ENCODE results near the gene ATOSA. TPM values are rescaled to one million over a fixed set of nuclear protein-coding genes. Genes with fewer than 3 reads are reported as not detected.

Gene ATOSA
- total and polyA plus RNA-seq, 4 donors: 12.8 to 77.8 (median 26.1) TPM

DNA sequence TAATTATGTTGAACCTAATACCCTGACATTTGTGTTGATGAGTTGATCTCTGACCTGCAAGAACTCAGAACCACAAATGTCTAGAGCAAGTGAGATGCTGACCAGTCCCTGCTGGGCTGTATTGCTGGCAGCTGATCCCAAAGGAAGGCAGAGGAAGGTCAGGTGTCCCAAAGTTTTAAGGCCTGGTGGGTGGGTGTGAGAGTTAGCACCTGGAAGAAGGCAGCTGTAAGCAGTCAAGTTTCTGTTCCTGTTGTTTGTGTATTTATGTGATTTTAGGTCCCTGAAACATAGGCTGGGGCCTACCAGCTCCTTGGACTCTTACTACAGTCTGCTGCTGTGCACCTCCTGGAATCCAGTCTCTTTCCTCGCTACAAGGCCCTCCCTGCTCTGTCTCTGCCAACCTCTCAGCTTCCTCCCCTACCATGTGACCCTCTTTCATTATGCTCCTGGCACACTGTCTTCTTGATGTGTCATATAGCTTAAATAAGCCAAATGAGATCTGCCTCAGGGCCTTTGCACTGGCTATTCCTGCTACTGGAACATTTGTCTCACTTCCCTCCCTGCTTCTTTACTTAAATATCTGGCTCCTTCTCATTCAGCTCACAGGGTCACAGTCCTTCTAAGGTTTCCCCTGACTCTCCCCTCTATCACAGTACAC, 31.0 kb upstream of the ATOSA start:
- Histone ChIP-seq H3K4me3 (ENCODE audit: low read depth in 1 of 3, low read length in 3 of 3) (peak overlapping the region in 2 of 3 donors; percentile 42 to 75), H3K27ac (ENCODE audit: low read depth in 1 of 2, low read length in 2 of 2) (peak overlapping the region; percentile 82 to 85), H3K9me3 (ENCODE audit: control insufficient read depth in 4 of 4, low read length in 3 of 4) (no peaks in the 10 kb centered on the region), H3K4me1 (ENCODE audit: control insufficient read depth in 4 of 4, insufficient read depth in 4 of 4, low read length in 3 of 4) (peaks cover 3 to 33% (median 14%) of the 10 kb centered on the region in 4 donors), H3K36me3 (ENCODE audit: control insufficient read depth in 4 of 4, insufficient read depth in 3 of 4, low read depth in 1 of 4, low read length in 3 of 4) (no peaks in the 10 kb centered on the region), H3K9ac (ENCODE audit: low read depth in 1 of 2, low read length in 2 of 2) (no peak overlapping the region), H3K27me3 (ENCODE audit: control insufficient read depth in 4 of 4, insufficient read depth in 4 of 4, low read length in 3 of 4) (no peaks in the 10 kb centered on the region)
- WGBS: 86% methylated on average over 1 of the region's 1 CpG
- DNase-seq (ENCODE audit: low spot score): no peak
- TF ChIP-seq HNF4G (IDR thresholded peaks at IDR 0.05) (no peak), EGR1 (IDR thresholded peaks at IDR 0.05; ENCODE audit: low read depth in 2 of 2) (no peak), SP1 (IDR thresholded peaks at IDR 0.05) (no peak), FOXA2 (IDR thresholded peaks at IDR 0.05) (no peak), NR2F2 (IDR thresholded peaks at IDR 0.05) (no peak), CTCF (IDR thresholded peaks at IDR 0.05; ENCODE audit: low read depth, low read length, missing input control) (no peak), GABPA (IDR thresholded peaks at IDR 0.05 in 1 of 2, conservative IDR thresholded peaks at IDR 0.05 in 1 of 2) (no peak), RAD21 (IDR thresholded peaks at IDR 0.05) (no peak)

GRCh38 chr15:52709187-52709981, 30.2 kb upstream of the ATOSA start:
- 25% methylated on average over 10 of the region's 10 CpGs for WGBS
- Histone ChIP-seq H3K27ac (ENCODE audit: low read depth in 1 of 2, low read length in 2 of 2) (peak overlapping the region; percentile 82 to 85), H3K4me1 (ENCODE audit: control insufficient read depth in 4 of 4, insufficient read depth in 4 of 4, low read length in 3 of 4) (peaks cover 3 to 33% (median 14%) of the 10 kb centered on the region in 4 donors), H3K4me3 (ENCODE audit: low read depth in 1 of 3, low read length in 3 of 3) (peak overlapping the region; percentile 42 to 85 (median 75)), H3K9me3 (ENCODE audit: control insufficient read depth in 4 of 4, low read length in 3 of 4) (no peaks in the 10 kb centered on the region), H3K36me3 (ENCODE audit: control insufficient read depth in 4 of 4, insufficient read depth in 3 of 4, low read depth in 1 of 4, low read length in 3 of 4) (no peaks in the 10 kb centered on the region), H3K9ac (ENCODE audit: low read depth in 1 of 2, low read length in 2 of 2) (peak overlapping the region; percentile 60 to 78), H3K27me3 (ENCODE audit: control insufficient read depth in 4 of 4, insufficient read depth in 4 of 4, low read length in 3 of 4) (no peaks in the 10 kb centered on the region)
- TF ChIP-seq JUND (IDR thresholded peaks at IDR 0.05): peak; percentile 47 to 73
- peak; percentile 36 for TF ChIP-seq NR2F2 (IDR thresholded peaks at IDR 0.05)
- no peak for TF ChIP-seq GABPA (IDR thresholded peaks at IDR 0.05 in 1 of 2, conservative IDR thresholded peaks at IDR 0.05 in 1 of 2)
- TF ChIP-seq RXRA (IDR thresholded peaks at IDR 0.05): peak; percentile 81 to 94
- TF ChIP-seq, protein P1, sequence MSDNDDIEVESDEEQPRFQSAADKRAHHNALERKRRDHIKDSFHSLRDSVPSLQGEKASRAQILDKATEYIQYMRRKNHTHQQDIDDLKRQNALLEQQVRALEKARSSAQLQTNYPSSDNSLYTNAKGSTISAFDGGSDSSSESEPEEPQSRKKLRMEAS (IDR thresholded peaks at IDR 0.05): peak; percentile 86
- no peak for TF ChIP-seq EGR1 (IDR thresholded peaks at IDR 0.05; ENCODE audit: low read depth in 2 of 2)
- peak in 1 of 2 donors; percentile 32 for TF ChIP-seq RAD21 (IDR thresholded peaks at IDR 0.05)
- TF ChIP-seq, protein P2, sequence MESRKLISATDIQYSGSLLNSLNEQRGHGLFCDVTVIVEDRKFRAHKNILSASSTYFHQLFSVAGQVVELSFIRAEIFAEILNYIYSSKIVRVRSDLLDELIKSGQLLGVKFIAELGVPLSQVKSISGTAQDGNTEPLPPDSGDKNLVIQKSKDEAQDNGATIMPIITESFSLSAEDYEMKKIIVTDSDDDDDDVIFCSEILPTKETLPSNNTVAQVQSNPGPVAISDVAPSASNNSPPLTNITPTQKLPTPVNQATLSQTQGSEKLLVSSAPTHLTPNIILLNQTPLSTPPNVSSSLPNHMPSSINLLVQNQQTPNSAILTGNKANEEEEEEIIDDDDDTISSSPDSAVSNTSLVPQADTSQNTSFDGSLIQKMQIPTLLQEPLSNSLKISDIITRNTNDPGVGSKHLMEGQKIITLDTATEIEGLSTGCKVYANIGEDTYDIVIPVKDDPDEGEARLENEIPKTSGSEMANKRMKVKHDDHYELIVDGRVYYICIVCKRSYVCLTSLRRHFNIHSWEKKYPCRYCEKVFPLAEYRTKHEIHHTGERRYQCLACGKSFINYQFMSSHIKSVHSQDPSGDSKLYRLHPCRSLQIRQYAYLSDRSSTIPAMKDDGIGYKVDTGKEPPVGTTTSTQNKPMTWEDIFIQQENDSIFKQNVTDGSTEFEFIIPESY (IDR thresholded peaks at IDR 0.05): peak; percentile 79
- TF ChIP-seq, protein P3, sequence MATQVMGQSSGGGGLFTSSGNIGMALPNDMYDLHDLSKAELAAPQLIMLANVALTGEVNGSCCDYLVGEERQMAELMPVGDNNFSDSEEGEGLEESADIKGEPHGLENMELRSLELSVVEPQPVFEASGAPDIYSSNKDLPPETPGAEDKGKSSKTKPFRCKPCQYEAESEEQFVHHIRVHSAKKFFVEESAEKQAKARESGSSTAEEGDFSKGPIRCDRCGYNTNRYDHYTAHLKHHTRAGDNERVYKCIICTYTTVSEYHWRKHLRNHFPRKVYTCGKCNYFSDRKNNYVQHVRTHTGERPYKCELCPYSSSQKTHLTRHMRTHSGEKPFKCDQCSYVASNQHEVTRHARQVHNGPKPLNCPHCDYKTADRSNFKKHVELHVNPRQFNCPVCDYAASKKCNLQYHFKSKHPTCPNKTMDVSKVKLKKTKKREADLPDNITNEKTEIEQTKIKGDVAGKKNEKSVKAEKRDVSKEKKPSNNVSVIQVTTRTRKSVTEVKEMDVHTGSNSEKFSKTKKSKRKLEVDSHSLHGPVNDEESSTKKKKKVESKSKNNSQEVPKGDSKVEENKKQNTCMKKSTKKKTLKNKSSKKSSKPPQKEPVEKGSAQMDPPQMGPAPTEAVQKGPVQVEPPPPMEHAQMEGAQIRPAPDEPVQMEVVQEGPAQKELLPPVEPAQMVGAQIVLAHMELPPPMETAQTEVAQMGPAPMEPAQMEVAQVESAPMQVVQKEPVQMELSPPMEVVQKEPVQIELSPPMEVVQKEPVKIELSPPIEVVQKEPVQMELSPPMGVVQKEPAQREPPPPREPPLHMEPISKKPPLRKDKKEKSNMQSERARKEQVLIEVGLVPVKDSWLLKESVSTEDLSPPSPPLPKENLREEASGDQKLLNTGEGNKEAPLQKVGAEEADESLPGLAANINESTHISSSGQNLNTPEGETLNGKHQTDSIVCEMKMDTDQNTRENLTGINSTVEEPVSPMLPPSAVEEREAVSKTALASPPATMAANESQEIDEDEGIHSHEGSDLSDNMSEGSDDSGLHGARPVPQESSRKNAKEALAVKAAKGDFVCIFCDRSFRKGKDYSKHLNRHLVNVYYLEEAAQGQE (IDR thresholded peaks at IDR 0.05): peak; percentile 36
- TF ChIP-seq FOXA1 (IDR thresholded peaks at IDR 0.05): peak; percentile 64
- TF ChIP-seq SP1 (IDR thresholded peaks at IDR 0.05): peak; percentile 65
- TF ChIP-seq HNF4A (conservative IDR thresholded peaks at IDR 0.05): peak; percentile 61 to 83
- TF ChIP-seq TAF1 (conservative IDR thresholded peaks at IDR 0.05): peak; percentile 84
- TF ChIP-seq HNF4G (IDR thresholded peaks at IDR 0.05): no peak
- no peak for TF ChIP-seq CTCF (IDR thresholded peaks at IDR 0.05; ENCODE audit: low read depth, low read length, missing input control)
- TF ChIP-seq FOXA2 (IDR thresholded peaks at IDR 0.05): peak; percentile 75
- TF ChIP-seq YY1 (IDR thresholded peaks at IDR 0.05): peak; percentile 54
- TF ChIP-seq, protein P4, sequence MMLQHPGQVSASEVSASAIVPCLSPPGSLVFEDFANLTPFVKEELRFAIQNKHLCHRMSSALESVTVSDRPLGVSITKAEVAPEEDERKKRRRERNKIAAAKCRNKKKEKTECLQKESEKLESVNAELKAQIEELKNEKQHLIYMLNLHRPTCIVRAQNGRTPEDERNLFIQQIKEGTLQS (IDR thresholded peaks at IDR 0.05): peak; percentile 70
- peak; percentile 67 for DNase-seq (ENCODE audit: low spot score)

All from liver (tissue), 9 donors.